GM21619 (cell line): ENCODE data around the gene VSTM2B.
"Not testable (repeated sequence)": the region's sequence is repeated elsewhere in the genome, so short reads cannot be mapped to it uniquely, and the experiment has no call there.

Experiments used
- ATAC-seq: cut with Tn5 transposase; IDR thresholded peaks from one replicate; pipeline ENCODE4 v1.9.1; 2021; ENCODE audit not compliant: unreplicated experiment

The VSTM2B gene

GRCh38 chr19:29525901-29526729 is at the start of gene VSTM2B:
Gene VSTM2B (plus strand): TSS chr19:29525994. CDS start chr19:29526584, 590 bp downstream.
- ATAC-seq: no peak

- no peak for ATAC-seq
These were observed 49.3 kb upstream of the VSTM2B start for GRCh38 chr19:29476528-29476927.

- ATAC-seq: no peak
These were observed 47.8 kb upstream of the VSTM2B start for GRCh38 chr19:29477831-29478577.

GRCh38 chr19:29478578-29479565 is 46.9 kb upstream of the VSTM2B start:
- ATAC-seq: no peak

- ATAC-seq: no peak
These were observed 45.9 kb upstream of the VSTM2B start for GRCh38 chr19:29479941-29480340.

- no peak for ATAC-seq
These were observed 45.3 kb upstream of the VSTM2B start for GRCh38 chr19:29480507-29480906.

GRCh38 chr19:29482855-29483640 is 42.7 kb upstream of the VSTM2B start:
- ATAC-seq: no peak

- ATAC-seq: no peak
These were observed 42.2 kb upstream of the VSTM2B start for GRCh38 chr19:29483641-29483920.

GRCh38 chr19:29483944-29484581 is 41.7 kb upstream of the VSTM2B start:
- no peak for ATAC-seq

- ATAC-seq: no peak
These were observed 40.9 kb upstream of the VSTM2B start for GRCh38 chr19:29484876-29485275.

- ATAC-seq: no peak
These were observed 40.5 kb upstream of the VSTM2B start for GRCh38 chr19:29485293-29485692.

GRCh38 chr19:29486961-29487360 is 38.8 kb upstream of the VSTM2B start:
- ATAC-seq: not testable (repeated sequence)

GRCh38 chr19:29487432-29487831 is 38.4 kb upstream of the VSTM2B start:
- ATAC-seq: no peak

- no peak for ATAC-seq
These were observed 37.5 kb upstream of the VSTM2B start for GRCh38 chr19:29488316-29488715.

- no peak for ATAC-seq
These were observed 36.4 kb upstream of the VSTM2B start for GRCh38 chr19:29489172-29489951.

GRCh38 chr19:29491491-29491890 is 34.3 kb upstream of the VSTM2B start:
- ATAC-seq: no peak

GRCh38 chr19:29491995-29492577 is 33.7 kb upstream of the VSTM2B start:
- no peak for ATAC-seq

- ATAC-seq: no peak
These were observed 33.0 kb upstream of the VSTM2B start for GRCh38 chr19:29492769-29493168.

- no peak for ATAC-seq
These were observed 30.7 kb upstream of the VSTM2B start for GRCh38 chr19:29495091-29495490.
